IMR-90 (cell line): ENCODE results near the gene NOS1AP. TPM values are rescaled to one million over a fixed set of nuclear protein-coding genes. Genes with fewer than 3 reads are reported as not detected.
"Not testable (repeated sequence)": the region's sequence is repeated elsewhere in the genome, so short reads cannot be mapped to it uniquely, and the experiment has no call there.

Experiments
- ATAC-seq: fragments of 200-7000 bp; cut with Tn5 transposase; 2 replicates; pipeline ENCODE4 v1.9.1; 2020; ENCODE audit warnings: low read depth, mild to moderate bottlenecking, moderate library complexity
- BruUV-seq: library from RNA; stranded (reverse); fragments of 400-500 nt; replicated peaks from 2 replicates; lab custom pipeline; 2021; lab: Mats Ljungman, UMichigan
- CTCF ChIA-PET: fragments of 300-600 bp; formaldehyde crosslinking; extraction: SDS; loops from one replicate; lab custom pipeline; 2021; ENCODE audit warnings: antibody characterized with exemption; lab: Yijun Ruan, JAX
- POLR2A ChIA-PET: fragments of 300-600 bp; sonication (Branson Sonifier 250); formaldehyde crosslinking; loops from one replicate; lab custom pipeline; 2022; ENCODE audit warnings: antibody characterized with exemption; ENCODE audit not compliant: unreplicated experiment; lab: Charles Lee
- DNase-seq: peaks from one replicate; pipeline ENCODE4 v3.0.0; 2013
- H2AFZ ChIP-seq: replicated peaks from 2 replicates; pipeline ENCODE3; 2013; ENCODE audit warnings: low read length, mild to moderate bottlenecking; ENCODE audit not compliant: poor library complexity
- H2AK5ac ChIP-seq: 2 replicates; pipeline ENCODE4 v1.6.1; 2013; ENCODE audit warnings: low read depth, low read length, inconsistent platforms
- H2AK9ac ChIP-seq: replicated peaks from 2 replicates; pipeline ENCODE3; 2013; ENCODE audit warnings: mild to moderate bottlenecking, low read depth, low read length, moderate library complexity; ENCODE audit not compliant: poor library complexity
- H2BK120ac ChIP-seq: 2 replicates; pipeline ENCODE4 v1.6.1; 2013; ENCODE audit warnings: low read depth, low read length, inconsistent platforms
- H2BK15ac ChIP-seq: 3 replicates; pipeline ENCODE4 v1.6.1; 2013; ENCODE audit warnings: low read depth, low read length, inconsistent platforms
- H2BK20ac ChIP-seq: 2 replicates; pipeline ENCODE4 v1.6.1; 2013; ENCODE audit warnings: low read depth, mild to moderate bottlenecking, inconsistent platforms, low read length, moderate library complexity
- H2BK5ac ChIP-seq: 2 replicates; pipeline ENCODE4 v1.6.1; 2013; ENCODE audit warnings: mild to moderate bottlenecking, low read depth, low read length, inconsistent platforms; ENCODE audit not compliant: poor library complexity, severe bottlenecking
- H3K14ac ChIP-seq: replicated peaks from 2 replicates; pipeline ENCODE4 v1.6.1; 2013; ENCODE audit warnings: low read depth, low read length, inconsistent platforms
- H3K18ac ChIP-seq: 2 replicates; pipeline ENCODE4 v1.6.1; 2013; ENCODE audit warnings: low read depth, low read length, control low read depth
- H3K23ac ChIP-seq: 2 replicates; pipeline ENCODE4 v1.6.1; 2013; ENCODE audit warnings: low read depth, low read length, inconsistent platforms
- H3K27ac ChIP-seq: 2 replicates; pipeline ENCODE4 v1.5.1; 2013; ENCODE audit warnings: mild to moderate bottlenecking, control low read depth, low read length; ENCODE audit not compliant: insufficient read depth
- H3K27me3 ChIP-seq: 2 replicates; pipeline ENCODE4 v1.6.1; 2013; ENCODE audit warnings: low read length; ENCODE audit not compliant: control insufficient read depth, insufficient read depth
- H3K36me3 ChIP-seq: 2 replicates; pipeline ENCODE4 v1.6.1; 2013; ENCODE audit warnings: low read length, mixed read lengths; ENCODE audit not compliant: control insufficient read depth, insufficient read depth
- H3K4ac ChIP-seq: 2 replicates; pipeline ENCODE4 v1.6.1; 2013; ENCODE audit warnings: low read depth, low read length, inconsistent platforms
- H3K4me1 ChIP-seq: 2 replicates; pipeline ENCODE4 v1.6.1; 2013; ENCODE audit warnings: low read length, mixed read lengths; ENCODE audit not compliant: control insufficient read depth, insufficient read depth
- H3K4me2 ChIP-seq: 2 replicates; pipeline ENCODE4 v1.6.1; 2013; ENCODE audit warnings: low read depth, mild to moderate bottlenecking, control low read depth, low read length, moderate library complexity
- H3K4me3 ChIP-seq: 2 replicates; pipeline ENCODE4 v1.5.1; 2013; ENCODE audit warnings: low read depth, mild to moderate bottlenecking, control low read depth, low read length, moderate library complexity; ENCODE audit not compliant: insufficient read depth
- H3K56ac ChIP-seq: 2 replicates; pipeline ENCODE4 v1.6.1; 2013; ENCODE audit warnings: low read length, inconsistent platforms; ENCODE audit not compliant: insufficient read depth; ENCODE audit errors: extremely low read depth
- H3K79me1 ChIP-seq, 2 experiments: 2 replicates each; pipeline ENCODE4 v1.6.1; 2013; ENCODE audit warnings: low read length in 2 of 2, inconsistent platforms in 1 of 2, low read depth in 1 of 2
- H3K9ac ChIP-seq: 2 replicates; pipeline ENCODE4 v1.6.1; 2013; ENCODE audit warnings: low read depth, low read length, control low read depth
- H3K9me1 ChIP-seq: 2 replicates; pipeline ENCODE4 v1.6.1; 2013; ENCODE audit warnings: low read length, inconsistent platforms; ENCODE audit not compliant: insufficient read depth
- H3K9me3 ChIP-seq: 2 replicates; pipeline ENCODE4 v1.6.1; 2013; ENCODE audit warnings: low read length; ENCODE audit not compliant: control insufficient read depth, insufficient read depth
- H4K20me1 ChIP-seq: 2 replicates; pipeline ENCODE4 v1.6.1; 2013; ENCODE audit warnings: low read length, inconsistent platforms; ENCODE audit not compliant: insufficient read depth
- H4K5ac ChIP-seq: 2 replicates; pipeline ENCODE4 v1.6.1; 2013; ENCODE audit warnings: mild to moderate bottlenecking, low read depth, low read length, control low read depth
- H4K8ac ChIP-seq, 2 experiments: 2 replicates each; pipeline ENCODE4 v1.6.1; 2013; ENCODE audit warnings: low read depth in 2 of 2, low read length in 2 of 2, control low read depth in 1 of 2, inconsistent platforms in 1 of 2
- H4K91ac ChIP-seq: 2 replicates; pipeline ENCODE4 v1.6.1; 2013; ENCODE audit warnings: low read depth, low read length, inconsistent platforms; ENCODE audit not compliant: insufficient read depth
- CTCF ChIP-seq: conservative IDR thresholded peaks from 2 replicates; pipeline ENCODE4 v1.5.1; 2012; ENCODE audit warnings: mild to moderate bottlenecking, low read depth, low read length, improper control_type of control experiment
- RCOR1 ChIP-seq: IDR thresholded peaks from 2 replicates; pipeline ENCODE4 v1.6.1; 2012; ENCODE audit warnings: mild to moderate bottlenecking, low read length, improper control_type of control experiment; ENCODE audit not compliant: insufficient replicate concordance
- SMC3 ChIP-seq: fragments of 150-350 bp; IDR thresholded peaks from 2 replicates; pipeline ENCODE4 v1.6.1; 2016; ENCODE audit warnings: low read depth, mild to moderate bottlenecking, antibody characterized with exemption, low read length, moderate library complexity
- WGBS, 2 experiments: methylation state at CpG; one replicate each; pipeline versions ENCODE4 v1.1.5 to v1.1.7; 2013; ENCODE audit warnings: missing lambda C conversion rate in 2 of 2; ENCODE audit not compliant: insufficient read length in 1 of 2; ENCODE audit errors: extremely low coverage in 2 of 2; 5-methylcytosine and 5-hydroxymethylcytosine counted together
- dilution Hi-C: fragments of 300-500 bp; cut with HindIII; formaldehyde crosslinking; loops from one replicate; pipeline ENCODE4 v1.14.3; 2018; ENCODE audit warnings: low sequenced_read_pairs; ENCODE audit not compliant: unreplicated experiment
- in situ Hi-C: fragments of 300-500 bp; cut with MboI; formaldehyde crosslinking; loops from 3 replicates; pipeline ENCODE4 v1.14.3; 2019; ENCODE audit warnings: low sequenced_read_pairs, inconsistent platforms, mixed read lengths
- intact Hi-C: fragments of 100-400 bp; cut with micrococcal nuclease; formaldehyde crosslinking; loops from 2 replicates; pipeline ENCODE4 v1.10.0; 2022
- polyA plus RNA-seq, 3 experiments: library from polyadenylated mRNA; depleted of rRNA; stranded (reverse); fragments of >200 nt; gene quantifications; 2 replicates each; pipeline ENCODE4 v1.2.3, GENCODE V29; 2012; ENCODE audit warnings: low replicate concordance in 1 of 3
- total RNA-seq: library from RNA; depleted of rRNA; stranded (reverse); fragments of >200 nt; gene quantifications from 2 replicates; pipeline ENCODE4 v1.2.3, GENCODE V29; 2012

The NOS1AP gene
- total and polyA plus RNA-seq, 2 of the 4 experiments (the other 2 are of a cell fraction) = 0.18 to 0.19 TPM

DNA sequence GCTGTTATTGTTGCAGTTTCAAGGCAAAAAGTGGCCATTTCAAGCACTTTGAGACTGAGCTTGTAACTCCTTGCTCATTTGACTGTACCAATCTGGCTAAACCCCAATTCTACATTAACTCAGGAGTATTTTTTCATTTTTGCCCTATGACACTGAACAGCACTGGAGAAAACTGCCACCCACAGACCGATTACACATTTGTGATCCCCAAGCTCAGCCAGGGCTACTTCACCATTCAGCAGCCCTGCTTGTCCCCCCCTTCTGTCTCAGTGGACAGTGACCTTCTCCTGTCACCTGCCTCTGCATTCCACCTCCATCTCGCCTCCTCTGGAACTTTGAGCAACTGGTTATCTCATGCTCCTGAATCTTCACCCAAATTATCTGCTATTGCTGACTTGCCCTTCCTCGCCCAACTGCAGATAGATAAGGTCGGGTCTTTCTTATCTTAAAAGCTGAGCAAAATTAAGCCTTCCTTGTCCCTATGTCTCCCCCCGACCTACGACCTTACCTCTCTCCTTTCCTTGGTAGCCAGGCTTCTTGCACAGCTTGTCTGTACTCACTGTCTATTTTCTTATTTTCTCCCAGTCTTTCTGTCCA is 281.9 kb downstream of the NOS1AP start (continued):
- no peak for TF ChIP-seq CTCF
- no peak for TF ChIP-seq RCOR1
- TF ChIP-seq SMC3 = no peak

GRCh38 chr1:162351874-162352273 is 282.4 kb downstream of the NOS1AP start:
- H4K8ac ChIP-seq, H3K9me1 ChIP-seq, intact Hi-C loops, dilution Hi-C loops, H3K4ac ChIP-seq, H3K23ac ChIP-seq, H2BK120ac ChIP-seq, H4K20me1 ChIP-seq, H3K14ac ChIP-seq, H2BK5ac ChIP-seq, H3K9ac ChIP-seq, H4K5ac ChIP-seq, H2AK5ac ChIP-seq, H2AFZ ChIP-seq, H3K4me3 ChIP-seq, BruUV-seq, DNase-seq, H2BK20ac ChIP-seq, POLR2A ChIA-PET, H3K27me3 ChIP-seq, H3K4me1 ChIP-seq, H3K36me3 ChIP-seq, H3K79me1 ChIP-seq, H3K18ac ChIP-seq, H3K9me3 ChIP-seq, H2AK9ac ChIP-seq, H3K56ac ChIP-seq, H3K4me2 ChIP-seq, H4K91ac ChIP-seq, in situ Hi-C loops, H2BK15ac ChIP-seq, H3K27ac ChIP-seq, ATAC-seq: not testable (repeated sequence)
- WGBS, 2 experiments = 83% methylated on average over 1 of the region's 4 CpGs; no CpG with 5 or more reads in 1 of the 2 experiments
- CTCF ChIA-PET = interaction anchor here (0.6 kb wide), 2 partner anchors 206 to 505 kb away, joined by 3 to 4 read pairs; no protein-coding TSS in a partner anchor
